ENCODE results near the gene PTTG1IP.

Gene PTTG1IP

DNA sequence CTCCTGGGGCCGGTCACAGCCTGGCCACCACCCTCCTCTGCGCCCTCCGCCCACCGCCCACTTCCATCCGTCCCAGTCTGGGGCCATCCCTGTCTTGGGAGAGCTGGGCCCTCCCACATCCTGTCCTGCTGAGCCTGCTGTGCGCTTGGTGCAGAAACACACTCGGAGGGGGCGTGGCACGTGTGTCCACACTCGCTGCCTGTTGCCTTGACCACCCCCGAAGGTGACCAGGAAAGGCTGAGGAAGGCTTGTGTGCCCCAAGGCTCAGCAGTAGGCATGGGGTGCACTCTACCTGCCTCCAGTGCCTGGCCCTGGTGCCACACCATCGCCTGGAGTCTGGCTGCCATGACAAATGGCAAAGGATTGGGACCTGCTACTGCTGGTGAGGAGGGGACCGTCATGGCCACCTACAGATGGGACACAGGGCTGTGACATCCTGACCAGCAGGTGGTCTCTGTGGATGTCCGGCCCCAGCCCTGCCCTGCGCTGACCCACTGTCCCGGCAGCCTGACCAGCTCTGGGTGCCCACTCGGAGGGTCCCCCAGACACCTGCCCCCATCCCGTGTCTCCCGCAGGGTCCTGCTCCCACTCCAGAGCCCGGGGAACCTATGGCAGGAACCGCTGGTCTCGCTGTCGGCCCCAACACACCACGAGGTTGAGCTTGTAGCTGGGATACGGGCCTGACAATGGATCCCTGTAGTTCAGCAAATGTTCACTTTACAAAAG, 23.2 kb upstream of the PTTG1IP start:
- no peak for DNase-seq (ENCODE audit: low read depth)

DNA sequence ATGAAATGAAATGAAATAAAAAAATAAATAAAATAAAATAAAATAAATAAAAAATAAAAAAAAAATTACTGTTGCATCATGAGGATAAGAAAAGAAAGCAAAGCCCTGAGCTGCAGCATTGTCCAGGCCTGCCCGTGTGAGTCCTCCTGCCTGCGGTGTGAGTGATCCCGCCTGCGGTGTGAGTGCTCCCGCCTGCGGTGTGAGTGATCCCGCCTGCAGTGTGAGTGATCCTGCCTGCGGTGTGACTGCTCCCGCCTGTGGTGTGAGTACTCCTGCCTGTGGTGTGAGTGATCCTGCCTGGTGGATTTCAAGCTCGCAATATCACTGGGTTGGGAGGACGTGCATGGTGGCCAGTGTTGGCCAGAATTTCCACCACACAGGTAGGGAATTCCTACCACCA, 22.4 kb upstream of the PTTG1IP start:
- no peak for DNase-seq (ENCODE audit: low read depth)

DNA sequence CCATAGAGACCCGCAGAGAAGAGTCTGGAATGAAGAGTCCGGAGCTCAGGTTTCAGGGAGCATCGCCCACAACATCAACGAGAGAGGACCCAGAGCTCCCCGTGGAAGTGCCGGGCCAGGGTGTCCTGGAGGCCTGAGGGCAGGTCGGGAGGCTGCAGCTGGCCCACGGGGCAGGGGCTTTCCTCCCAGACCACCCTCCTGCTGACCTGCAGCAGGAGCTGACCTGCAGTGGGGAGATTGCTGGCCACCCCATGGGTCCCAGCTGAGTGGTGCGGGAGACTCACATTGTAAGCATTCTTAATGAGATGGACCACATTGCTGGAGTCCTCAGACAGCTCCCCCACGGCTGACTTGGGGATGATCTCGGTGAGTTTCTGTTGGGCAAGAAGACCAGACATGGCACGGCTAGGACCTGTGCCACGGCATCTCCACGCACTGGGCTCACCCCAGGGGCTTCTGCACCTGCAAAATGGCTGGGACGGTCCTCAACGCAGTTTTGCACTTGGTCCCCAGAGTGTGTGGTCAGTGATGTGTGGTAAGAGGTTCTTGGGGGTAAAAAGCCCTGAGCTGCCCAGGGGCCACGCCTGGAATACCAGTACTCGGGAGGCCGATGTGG, 21.3 kb upstream of the PTTG1IP start:
- no peak for DNase-seq (ENCODE audit: low read depth)

DNA sequence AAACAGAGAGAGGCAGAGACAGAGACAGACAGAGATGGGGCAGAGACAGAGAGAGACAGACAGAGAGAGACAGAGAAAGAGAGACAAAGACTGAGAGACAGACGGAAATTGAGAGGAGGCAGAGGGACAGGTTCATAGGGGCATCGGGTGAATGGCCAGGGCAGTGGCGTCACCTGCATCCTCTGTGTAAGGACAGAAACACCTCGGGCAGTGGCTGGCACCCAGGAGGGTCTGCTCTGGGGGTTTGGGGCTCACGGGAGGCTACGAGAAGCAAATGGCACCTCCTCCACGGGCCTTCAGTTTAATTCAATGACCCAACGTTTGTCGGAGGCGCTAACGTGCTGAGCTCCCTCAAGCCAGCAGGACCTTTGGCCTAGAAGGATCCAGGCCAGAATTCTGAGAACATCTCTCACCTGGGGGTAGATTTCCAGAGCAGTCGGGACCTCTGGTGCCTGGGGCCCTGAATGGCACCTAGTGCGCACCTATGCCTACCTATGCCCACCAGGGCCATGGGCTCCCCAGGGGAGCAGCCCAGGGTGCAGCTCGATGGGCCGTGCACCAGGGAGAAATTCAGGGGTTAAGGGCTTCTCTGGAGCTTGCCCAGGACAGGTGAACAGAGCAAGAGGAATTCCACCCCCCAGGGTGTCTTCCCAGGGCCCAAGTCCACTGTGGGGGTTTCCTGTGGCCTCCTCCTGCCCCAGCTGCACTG, 20.6 kb upstream of the PTTG1IP start:
- DNase-seq (ENCODE audit: low read depth): no peak

DNA sequence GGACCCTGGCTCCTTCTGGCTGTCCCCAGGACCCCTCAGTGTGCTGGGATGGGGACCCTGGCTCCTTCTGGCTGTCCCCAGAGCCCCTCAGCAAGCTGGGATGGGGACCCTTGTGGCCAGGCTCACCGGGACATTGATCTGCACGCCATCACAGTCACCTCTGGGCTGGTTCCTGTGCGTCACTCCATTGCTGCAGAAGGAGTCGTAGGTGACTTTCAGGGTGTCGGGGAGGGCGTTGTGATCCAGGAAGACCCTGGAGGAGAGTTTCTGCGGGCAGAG, 19.7 kb upstream of the PTTG1IP start:
- no peak for DNase-seq (ENCODE audit: low read depth)

DNA sequence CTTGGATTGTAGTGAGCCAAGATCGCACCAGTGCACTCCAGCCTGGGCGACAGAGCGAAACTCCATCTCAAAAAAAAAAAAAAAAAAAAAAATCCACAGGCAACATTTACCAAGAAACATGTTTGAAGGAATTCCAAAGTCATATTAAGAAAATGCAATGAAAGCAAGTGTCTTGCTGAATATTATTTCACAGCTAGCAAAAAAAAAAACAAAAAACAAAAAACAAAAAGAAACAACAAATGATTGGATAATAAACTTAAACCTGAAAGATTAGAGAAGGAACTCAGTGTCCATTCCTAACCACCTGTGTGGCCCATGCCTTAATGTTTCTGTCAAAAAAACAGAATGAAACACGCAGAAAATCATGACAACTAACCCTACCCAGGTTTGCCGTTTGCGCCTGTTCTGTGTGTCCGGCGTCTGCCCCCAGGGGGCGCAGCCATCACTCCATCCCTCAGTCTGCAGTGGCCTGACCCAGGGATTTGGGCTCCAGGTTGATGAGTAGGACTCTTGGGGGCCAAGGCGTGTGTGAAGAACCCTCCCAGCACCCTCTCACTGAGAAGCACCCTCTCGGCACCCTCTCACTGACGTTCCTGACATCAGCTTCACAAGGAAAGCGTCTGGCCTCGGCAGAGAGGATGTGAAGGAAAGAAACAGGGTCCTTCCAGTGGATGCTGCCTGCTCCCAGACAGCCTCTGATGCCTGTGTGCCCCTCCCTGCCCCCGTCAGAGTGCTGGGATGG, 19.2 kb upstream of the PTTG1IP start:
- DNase-seq (ENCODE audit: low read depth): peak; percentile 72

DNA sequence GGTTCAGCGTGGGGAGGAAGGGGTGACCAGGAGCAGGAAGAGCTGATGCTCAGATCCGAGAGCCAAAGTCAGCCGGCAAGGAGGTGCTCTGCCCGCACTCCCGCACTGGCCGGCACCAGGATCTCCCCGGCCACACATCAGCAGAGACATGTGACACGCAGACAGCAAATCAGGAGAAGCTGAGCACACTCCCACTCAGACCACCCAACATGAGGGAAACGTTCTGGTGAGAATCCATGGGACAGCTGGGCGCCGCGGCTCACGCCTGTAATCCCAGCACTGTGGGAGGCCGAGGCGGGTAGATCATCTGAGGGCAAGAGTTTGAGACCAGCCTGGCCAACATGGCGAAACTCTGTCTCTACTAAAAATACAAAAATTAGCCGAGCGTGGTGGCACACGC, 18.6 kb upstream of the PTTG1IP start:
- DNase-seq (ENCODE audit: low read depth): no peak

DNA sequence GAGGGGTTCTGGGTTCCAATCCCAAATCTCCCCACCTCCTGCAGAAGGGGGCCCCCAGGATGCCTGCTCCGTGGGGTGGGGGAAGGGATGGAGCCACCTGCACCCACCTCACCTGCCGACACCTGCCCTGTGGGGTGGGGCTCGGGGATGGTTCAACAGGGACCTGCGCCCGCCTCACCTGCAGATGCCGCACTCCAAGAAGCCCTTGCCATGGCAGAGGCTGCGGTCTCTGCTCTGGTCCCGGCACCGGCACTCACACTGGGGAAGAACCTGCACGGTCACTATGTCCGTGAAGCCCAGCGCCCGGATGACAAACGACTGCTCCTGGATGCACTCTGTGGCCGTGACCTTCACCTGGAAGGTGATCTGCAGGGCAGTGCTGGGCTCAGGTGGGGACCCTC, 18.1 kb upstream of the PTTG1IP start:
- DNase-seq (ENCODE audit: low read depth): no peak

DNA sequence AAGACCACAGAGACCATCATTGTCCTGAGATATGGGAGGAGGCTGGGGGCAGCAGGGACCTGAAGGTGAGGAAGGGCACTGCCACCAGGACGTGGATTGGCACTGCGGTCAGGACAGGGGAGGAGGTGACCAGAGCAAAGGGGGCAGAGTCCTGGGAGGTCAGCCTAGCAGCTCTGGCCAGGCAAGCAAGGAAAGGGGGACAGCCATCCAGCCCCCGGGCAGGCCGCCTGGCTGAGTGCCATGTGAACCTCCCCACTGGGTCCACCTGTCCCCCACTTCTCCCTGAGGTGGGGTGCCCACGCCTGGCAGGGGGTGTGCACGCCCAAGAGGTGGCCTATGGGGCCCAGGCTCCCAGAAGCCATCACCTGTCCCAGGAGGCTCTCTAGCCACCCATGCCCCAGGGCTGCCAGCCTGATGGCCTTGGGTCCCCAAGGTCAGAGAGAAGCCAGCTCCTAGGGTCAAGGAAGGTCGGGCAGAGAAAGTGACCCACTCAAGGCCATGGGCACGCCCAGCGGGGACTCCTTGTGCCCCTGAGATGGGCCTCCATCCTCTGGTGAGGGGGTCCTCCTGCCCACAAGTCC, 17.6 kb upstream of the PTTG1IP start:
- DNase-seq (ENCODE audit: low read depth): no peak

DNA sequence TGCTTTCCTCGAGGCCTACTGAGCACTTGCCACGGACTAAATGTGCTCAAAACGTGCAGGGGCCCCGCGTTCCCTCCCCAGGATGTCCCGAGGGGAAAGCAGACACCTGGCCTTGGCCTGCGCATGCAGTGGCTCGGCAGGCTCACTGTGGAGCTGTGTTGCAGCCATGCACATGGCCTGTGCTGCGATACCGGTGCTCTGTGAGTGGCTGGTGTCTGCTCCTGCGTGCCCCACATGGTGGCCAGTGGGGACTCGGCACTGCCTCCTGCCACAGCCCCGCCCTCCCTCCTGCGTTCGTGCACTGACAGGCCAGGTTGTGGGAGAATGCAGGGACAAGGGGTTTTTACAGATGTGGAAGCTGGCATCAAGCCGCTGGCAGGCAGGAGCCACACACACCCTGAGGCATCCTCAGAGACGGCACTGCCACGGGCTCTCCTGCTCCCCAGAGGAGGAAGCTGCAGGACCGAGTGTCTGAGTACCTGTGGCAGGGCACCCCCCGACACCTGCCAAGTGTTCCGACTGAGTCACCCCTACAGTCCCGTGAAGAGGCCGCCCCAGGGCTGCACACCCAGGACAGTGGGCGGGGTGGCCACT, 16.9 kb upstream of the PTTG1IP start:
- no peak for DNase-seq (ENCODE audit: low read depth)

DNA sequence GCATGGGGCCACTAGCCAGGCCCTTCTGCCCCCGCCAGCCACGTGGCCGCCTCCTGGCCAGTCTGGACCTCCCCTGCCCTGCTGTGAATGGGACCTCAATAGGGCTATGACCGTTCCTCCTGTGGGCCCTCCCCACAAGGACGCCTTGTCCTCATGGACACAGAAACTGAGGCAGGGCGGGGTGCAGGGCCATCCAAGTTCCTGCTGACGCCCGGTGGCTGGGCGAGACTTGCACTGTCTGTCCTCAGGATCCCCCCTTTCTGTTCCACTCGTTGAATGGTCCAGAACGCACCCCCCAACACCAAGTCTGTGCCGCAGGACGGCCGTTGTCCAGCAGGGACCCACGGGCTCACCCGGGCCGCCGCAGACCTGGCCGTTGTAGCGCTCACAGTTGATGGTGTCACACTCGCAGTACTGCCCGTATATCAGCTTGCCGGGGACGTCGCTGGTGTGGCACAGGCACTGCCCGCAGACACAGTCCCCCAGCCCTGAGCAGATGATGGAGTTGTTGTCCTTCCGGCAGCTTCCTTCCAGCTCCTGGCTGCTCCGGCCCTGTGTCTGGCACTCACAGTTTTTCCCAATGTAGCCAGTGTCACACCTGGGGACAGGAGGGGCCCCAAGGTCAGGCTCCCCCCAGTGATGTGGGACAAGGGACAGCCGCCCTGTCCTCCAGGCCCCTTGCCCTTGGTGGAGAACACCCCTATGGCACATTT, 16.3 kb upstream of the PTTG1IP start:
- DNase-seq (ENCODE audit: low read depth): no peak

DNA sequence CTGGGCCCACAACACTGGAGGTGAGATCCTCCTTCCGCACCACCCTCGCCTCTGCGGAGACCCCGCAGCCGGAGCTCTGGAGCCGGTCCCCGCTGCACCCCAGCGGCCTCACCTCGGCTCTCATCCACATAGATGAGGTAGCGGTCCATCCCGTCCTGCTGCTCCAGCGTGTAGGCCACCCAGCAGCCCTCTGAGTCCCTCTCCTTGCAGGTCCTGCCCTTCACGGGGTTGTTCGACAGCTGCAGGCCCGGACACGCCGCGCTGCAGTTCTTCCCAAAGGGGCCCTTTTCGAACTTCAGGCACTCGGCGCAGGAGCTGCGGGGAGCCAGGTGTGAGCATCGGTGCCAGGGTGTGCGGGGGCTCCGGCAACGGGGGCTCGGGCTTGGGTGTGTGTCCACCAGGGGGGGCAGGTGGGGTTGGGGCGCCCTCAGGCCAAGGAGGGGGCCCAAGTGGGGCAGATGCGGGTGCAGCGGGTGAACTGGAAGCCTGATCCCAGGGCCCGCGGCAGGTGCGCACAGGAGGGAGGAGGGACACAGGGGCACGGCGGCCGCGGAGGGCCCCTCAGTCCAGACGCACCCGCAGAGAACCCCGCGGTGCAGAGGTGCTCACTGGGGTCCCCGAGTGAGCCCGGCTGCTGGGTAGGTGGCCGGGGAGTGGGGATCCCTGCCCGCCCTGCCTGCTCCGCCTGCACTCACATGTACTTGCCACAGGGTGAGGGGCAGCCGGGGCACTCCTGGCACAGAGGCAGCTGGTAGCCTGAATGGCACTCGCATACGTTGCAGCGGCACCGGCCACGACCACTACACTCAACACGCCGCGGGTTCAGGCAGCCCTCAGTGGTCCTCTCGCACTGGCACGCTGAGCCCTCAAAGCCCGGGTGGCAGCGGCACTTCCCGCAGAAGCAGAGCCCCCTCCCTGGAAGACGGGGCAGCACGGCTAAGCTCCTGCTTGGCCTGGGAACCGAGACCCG, 15.4 kb upstream of the PTTG1IP start:
- no peak for DNase-seq (ENCODE audit: low read depth)

DNA sequence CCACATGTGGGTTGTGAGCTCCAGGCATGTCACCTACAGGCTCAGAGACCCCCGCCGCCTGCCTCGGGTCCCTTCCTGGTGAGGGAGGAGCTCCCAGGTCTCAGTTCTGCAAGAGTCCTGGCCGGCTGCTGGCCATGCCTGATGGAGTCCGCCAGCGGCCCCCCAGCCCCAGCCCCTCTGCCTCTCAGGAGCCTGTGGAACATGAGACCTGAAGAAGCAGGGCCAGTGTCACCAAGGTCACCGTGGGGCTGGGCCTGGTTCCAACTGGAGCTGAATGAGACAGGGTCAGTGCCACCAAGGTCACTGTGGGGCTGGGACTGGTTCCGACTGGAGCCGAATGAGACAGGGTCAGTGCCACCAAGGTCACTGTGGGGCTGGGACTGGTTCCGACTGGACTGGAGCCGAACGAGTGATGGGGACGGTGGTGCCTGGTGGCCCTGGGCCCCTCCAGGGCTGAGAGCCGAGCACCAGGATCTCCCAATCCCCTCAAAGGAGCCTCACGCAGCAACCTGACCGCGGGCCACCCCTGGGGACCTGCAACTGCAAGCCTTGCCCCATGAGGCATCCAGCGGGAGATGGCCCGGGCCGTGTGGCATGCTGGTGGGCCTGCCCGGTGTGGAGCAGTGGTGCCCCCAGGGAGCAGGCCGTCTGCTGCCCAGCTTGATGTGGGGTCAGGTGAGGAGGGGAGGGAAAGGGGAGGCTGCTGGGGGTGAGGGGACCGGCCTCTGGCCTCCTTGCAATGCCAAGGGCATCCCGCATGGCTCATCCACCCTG, 14.5 kb upstream of the PTTG1IP start:
- DNase-seq (ENCODE audit: low read depth): no peak

DNA sequence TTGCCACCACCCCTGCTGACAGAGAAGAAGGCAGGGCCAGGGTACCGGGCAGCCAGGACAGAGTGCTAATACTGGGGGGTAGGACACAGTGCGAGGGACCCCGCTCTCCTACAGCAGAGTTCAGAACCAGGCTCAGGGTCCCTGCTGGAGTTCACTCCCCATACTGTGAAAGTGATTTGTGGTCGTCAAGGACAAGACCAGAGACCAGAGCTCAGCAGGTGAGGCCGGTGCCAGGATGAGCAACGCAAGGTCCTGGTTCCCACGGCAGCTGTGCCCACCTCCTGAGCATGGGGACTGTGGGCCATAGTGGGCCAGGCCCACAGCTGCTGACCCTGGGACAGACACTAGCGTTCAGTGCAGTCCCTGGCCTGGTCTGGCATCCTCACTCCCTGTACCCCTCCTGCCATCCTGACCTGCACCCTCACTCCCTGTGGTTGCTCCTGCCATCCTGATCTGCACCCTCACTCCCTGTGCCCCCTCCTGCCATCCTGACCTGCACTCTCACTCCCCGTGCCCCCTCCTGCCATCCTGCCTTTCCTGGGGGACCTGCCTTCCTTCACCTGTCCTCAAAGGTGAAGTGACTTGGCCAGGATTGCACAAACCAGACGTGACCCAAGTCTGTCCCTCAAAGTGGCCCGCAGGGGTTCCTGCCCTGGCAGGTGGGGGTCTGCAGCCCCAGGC, 13.8 kb upstream of the PTTG1IP start:
- DNase-seq (ENCODE audit: low read depth): no peak

DNA sequence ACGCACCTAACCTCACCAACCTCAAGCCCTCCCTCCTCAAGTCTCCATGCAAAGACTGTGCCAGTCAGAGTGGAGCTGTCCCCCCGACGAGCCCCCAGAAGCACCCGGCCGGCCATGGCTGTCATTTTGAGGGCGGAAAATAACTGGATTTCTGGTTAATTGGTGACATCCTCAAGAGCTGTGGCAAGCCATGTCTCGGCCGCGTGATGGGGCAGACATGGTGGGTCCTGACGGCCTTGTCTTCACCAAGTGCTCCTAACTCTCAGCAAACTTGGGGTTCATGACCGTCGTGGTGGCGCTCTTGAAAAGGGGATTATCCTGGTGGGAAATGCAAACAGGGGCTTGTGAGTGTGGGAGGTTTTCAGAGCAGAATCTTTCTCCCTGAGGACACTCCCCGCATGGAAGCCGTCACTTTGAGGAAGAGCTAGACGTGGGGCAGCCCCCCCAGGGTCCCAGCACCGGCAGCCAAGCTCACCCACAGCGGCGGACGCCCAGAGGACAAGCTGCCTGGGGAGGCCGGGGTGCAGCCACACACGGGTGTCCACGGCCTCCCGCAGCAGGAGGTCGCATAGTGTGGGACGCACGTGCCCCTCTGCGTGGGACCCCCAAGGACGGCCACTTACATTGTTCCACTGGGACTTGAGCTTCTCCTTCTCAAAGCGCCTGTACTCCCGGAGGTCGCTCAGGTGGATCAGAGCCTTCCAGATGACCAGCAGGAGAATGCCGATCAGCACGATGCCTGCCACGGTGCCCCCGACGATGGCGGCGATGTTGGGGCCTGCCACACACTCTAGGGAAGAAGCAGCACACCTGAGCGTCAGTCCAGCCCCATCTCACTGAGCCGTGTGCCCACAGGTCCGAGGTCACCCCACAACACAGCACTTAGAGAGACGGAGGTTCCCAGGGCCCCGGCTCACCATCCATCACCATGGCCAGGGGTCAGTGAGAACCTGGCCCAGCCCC, 12.9 kb upstream of the PTTG1IP start:
- DNase-seq (ENCODE audit: low read depth): no peak

DNA sequence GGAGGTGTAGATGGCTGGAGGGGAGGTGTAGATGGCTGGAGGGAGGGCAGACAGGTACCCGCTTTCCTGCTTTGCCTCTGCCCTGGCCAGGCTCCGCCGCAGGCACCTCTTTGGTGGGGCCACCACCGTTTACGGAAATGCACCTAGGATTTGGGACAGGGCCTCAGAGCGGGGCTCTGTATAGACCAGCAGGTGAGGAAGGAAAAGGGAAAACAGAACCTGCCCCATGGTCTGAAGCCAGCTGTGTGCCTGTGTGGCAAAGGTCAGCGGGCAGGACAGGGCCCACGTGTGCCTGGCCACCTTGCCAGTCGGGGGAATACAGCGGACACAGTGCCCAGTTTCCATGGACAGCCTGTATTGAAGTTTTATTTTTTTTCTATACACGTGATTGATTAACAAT, 12.1 kb upstream of the PTTG1IP start:
- no peak for DNase-seq (ENCODE audit: low read depth)

DNA sequence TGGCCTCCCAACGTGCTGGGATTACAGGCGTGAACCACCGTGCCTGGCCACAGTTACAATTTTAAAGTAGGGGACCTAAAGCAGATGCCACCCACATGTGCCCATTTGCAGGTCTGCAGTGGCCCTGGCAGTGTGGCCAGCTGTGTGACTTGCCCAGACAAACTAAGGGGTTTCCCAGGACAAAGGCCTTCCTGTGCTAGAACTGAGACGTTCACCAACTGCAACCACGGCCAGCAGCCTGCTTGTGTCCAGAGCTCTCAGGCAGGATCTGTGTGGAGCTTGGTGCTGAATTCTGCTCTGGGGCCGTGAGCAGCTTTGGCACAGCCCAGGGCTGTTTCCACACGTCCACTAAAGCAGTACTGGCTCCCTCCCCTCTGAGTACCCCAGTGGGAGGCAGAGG, 10.6 kb upstream of the PTTG1IP start:
- no peak for DNase-seq (ENCODE audit: low read depth)

DNA sequence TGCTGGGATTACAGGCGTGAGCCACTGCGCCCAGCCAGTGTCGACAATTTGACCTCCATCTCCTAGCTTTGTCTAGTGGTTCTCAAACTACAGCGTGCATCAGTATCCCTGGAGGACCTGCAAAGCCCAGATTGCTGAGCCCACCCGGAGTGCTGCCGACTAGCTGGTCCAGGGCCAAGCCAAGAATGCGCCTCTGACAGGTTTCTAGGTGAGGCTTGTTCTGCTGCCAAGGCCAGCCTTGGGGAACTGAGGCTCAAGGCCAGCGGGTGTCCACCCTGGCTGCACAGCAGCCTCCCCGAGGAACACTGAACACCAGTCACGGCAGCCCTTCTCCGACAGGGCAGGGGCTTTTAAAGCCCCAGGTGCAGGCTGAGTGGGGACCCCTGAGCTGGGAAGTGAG, 9.8 kb upstream of the PTTG1IP start:
- DNase-seq (ENCODE audit: low read depth): no peak

Measured in stimulated activated CD4-positive, alpha-beta T cell treated with anti-CD3 and anti-CD28 coated beads, Interleukin-2, amount 100 ng/mL, for 4 hours (primary cell).